Left hindlimb (tissue), 1 donor: Measurements from ENCODE around the gene SHISA6.

Source experiments
- DNase-seq: peaks from one replicate; pipeline ENCODE4 v3.0.0-alpha.2; 2018

Gene SHISA6

DNA sequence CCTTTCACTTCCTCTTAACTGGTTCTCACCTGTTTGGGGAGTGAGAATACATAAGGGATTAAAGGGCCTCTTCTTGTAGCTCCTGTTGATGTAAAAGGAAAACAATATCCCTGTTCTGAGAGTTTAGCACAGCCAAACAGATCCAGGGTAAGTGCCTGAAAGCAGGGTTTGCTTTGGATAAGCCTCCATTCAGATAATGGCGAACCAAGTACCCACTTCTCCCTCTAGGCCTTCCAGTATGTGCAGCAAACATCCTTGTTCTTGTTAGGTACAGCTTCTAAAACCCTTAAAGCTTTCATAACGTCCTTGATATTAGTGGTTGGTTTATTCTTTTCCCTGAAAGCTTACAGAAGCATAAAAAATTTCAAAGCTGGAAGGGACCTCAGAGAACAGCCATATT is 226.6 kb downstream of the SHISA6 start:
- DNase-seq = no peak

DNA sequence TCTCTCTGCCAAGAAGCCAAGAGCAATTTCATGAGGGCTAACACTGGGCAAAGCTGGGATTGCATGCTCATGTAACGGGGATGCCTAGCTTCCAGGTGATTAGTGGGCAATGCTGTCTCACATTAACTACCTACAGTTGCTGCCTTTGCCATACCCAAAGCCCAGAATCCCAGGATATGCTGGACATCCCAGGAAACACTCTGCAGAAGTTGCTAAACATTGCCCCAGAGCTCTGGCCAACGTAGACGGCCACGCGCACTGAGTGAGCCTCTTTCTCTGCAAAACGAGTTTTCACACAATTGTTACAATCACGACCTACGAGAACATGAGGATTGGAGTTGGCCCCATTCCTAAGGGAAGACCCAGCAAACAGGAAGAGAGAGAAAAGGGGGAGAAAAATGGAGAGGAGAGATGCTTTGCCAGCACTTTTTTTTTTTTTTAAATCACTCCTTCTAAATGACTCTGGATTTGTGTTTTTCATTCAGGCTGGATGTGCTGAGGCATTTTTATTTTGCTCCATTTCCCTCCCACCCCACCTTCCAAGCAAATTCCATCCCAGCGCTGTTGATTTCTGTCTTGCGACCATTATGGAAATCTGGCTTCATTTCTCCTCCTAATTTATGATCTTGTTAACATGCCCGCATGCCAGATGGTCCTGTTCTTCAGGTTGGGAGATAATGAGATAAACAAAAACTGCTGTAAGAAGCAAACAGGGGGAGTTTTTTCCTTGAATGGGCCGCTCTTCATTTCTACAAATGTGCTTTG is 244.5 kb downstream of the SHISA6 start:
- DNase-seq = no peak

DNA sequence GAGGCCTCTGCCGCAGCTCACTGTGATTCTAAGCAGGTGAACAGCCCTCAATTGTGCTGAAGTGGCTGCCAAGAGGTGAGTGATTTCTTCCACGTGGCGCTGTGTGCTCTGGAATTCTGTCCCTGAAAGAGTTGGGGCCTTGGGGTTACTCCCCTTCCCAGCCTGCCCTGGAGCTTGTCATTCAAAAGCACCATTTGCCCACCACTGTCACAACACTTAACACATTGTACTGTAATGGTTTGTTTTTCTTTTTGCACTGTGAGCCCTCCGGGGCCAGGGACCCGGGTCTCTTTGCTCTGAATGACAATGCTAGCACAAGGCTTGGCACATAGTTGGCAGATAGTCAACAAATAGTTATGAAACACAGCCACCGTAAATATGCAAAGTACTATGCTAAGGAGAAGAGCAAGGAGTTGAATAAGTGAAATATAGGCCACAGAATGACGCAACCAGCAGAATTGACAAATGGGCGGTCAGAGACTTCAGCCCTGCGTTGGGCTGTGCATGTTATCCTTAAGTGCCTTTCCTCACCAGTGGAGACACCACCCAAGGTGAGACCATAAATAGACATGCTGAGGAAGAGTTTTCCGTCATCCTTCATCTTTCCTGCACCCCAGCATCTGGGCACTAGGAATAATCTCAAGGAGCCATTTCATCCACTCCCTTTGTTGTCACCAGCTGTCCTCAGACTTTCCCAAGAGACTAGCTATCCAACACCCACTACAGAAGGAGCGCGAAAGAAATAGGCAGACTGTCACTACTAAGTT is 245.3 kb downstream of the SHISA6 start:
- no peak for DNase-seq

DNA sequence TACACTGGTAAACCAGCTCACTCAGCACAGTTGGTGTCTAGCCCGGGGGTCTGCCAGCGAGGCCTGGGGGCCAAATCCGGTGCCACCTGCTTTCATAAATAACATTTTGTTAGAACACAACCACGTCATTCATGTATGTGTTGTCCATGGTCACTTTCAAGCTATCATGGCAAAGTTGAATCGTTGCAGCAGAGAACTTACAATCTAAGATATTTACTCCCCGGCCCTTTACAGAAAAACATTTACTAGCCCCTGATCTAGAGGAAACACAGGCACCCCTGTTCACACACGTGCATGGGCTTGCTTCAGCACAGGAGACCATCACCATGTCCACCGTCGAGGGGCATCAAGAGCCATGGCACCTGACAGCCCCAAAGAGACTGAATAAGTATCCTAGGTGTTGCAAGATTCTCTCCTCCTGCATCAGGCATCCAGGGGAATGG is 245.9 kb downstream of the SHISA6 start:
- DNase-seq = no peak

DNA sequence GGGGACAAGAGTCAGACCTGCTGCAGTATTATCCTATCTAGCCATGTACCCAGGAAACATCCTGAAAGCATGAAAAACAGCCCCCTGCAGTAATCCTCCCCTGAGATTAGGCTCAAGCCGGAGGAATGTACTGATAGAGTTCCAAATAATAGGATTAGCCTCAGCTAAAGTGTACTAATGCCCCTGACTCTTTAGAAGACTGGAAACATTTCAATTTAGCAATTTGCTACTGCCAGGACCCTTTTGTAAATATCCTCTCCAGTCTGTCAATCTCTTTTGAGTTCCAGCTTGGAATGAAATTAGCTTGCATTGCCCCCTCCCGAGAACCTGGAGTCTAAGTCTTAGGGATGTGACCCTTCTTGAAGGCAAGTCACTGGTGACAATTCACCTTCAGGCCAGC is 246.5 kb downstream of the SHISA6 start:
- no peak for DNase-seq

DNA sequence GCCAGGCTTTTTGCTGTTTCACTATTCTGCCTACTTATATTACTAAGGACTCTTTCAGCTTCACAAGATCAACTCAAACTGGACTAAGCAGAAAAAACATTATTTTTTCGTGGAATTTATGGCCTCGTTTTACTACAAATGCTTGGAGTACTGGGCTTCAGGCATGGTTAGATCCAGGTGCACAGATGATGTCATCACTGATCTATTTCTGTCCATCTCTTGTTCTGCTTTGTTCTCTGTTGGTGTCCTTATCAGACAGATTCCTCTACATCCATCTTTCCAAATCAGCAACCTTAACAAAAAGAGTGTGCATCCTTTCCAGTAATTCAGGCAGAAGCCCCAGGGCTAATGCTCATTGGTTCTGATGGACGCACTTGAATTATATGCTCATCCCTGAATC is 247.4 kb downstream of the SHISA6 start:
- DNase-seq = no peak

DNA sequence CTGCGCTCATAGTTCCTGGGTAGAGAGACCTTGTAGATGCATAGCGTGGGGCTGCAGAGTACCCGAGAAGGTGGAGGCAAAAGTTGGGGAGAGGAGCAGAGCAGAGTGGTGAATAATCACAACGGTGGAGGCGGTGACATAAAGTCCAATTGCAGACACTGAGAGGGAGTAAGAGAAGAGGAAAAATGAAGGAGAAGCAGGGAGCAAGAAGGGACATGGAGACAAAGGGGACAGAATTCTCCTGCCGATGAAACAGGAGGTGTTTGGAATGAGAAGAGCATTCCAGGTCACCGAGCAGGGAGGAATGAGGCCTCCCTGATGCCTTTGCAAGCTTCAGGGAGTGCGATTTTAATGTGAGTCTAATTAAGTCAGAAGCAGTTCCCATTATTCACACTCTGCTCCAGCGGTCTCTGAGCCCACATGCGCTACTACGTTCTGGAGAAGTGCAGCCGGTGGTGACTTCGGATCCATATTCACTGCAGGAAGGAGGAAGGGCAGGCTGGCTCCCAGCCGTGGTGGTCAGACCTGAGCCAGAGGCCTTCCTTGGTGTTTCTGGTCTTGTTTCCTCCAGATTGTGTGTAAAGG is 249.2 kb downstream of the SHISA6 start:
- DNase-seq = no peak

DNA sequence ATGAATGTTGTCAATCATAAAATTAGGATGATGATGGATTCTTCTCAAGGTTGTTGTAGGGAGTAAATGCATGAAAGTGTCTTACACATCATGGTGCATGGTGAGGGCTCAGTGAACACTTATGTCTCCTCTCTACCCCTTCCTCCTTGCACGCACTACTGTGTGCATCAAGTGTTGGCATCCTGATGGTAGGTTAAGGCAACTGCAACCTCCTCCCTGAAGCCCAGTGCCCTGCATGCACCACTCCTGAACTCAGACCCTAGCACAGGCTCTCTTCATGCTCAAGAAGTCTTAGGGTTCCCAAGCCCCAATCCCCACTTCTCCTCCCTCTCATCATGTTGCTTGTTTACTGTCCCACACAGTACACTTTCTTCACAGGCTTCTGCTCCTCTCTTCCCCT is 251.5 kb downstream of the SHISA6 start:
- no peak for DNase-seq

DNA sequence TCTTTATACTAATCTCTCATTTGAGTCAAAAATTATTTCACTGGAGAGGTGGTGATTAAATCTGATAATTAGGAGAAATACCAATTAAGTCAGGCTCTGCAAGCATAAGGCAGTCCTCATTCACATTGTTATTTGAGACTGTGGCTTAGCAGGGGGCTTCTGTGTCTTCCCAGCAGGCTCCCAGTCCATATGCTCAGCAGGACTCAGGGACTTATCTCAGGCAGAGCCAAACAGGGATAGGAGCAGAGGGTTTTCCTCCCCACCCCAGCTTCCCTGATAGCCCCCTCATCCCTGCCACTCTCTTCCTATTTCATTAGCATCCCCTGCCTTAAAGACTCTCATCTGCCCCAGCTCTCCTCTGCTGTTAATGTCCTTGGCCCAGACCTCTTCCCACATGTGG is 252.9 kb downstream of the SHISA6 start:
- no peak for DNase-seq

DNA sequence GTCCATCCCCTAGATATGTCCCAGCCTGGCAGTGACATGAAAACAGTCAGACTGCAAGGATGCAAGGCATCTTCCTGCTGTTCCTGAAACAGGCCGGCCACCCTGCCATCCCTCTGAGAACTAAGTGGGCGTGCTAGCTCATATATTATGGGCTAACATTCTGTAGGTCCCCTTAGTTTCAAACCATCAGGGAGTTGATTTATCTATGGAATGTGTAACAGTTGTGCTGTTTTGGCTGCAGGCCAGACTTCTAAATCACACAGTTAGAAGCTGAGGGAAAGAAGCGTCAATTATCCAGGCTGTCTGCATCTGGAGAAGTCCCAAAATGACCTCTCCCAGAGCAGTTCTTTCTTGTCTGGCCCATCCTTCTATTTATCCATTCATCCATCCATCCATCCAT is 254.6 kb downstream of the SHISA6 start:
- no peak for DNase-seq

DNA sequence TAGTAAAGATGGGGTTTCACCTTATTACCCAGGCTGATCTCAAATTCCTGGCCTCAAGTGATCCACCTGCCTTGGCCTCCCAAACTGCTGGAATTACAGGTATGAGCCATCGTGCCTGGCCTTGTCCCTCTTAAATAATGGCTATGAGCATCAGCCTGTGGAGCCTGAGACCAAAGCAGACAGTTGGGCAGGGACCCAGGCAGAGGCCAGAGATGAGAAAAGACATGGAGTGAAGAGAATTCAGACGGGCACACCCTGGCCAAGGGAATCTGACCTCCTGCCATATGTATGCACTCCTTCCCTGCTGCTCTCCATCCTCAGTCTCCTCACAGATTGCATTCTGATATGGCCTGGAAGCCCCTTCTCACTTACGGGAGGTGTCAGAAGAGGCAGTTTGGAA is 258.9 kb downstream of the SHISA6 start:
- DNase-seq = no peak

DNA sequence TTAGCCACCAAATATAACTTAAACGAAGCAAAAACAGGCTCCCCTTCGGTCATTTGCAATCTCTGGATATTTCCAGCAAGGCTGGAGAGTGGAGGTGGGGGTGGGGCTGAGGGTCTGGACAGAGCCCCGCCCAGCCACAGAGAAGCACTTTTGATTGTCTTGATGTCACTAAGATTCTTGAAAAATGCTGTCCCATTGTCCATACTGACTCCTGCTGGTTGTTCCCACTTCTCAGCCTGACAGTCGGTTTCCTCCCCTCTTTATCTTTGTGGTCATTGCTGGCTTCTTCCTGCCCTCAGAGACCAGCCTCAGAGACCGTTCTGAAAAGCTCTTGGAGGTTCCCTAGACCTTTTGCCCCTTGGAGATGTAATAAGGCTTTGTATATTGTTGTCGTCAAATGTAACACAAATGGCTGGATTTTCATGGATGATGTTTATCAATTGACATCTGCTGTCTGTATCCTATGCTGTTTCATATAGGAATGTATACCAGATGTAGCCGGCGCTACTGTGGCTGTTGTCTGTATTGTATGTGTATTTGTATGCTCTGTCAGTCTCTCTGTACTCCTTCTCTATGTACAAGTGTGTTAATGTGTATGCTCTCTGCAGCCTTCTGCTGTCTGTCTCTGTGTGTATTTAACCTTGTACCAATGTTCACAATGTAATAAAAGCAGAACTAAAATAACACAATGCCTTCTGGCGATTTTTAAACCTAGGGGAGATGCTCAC is 262.5 kb downstream of the SHISA6 start:
- no peak for DNase-seq

DNA sequence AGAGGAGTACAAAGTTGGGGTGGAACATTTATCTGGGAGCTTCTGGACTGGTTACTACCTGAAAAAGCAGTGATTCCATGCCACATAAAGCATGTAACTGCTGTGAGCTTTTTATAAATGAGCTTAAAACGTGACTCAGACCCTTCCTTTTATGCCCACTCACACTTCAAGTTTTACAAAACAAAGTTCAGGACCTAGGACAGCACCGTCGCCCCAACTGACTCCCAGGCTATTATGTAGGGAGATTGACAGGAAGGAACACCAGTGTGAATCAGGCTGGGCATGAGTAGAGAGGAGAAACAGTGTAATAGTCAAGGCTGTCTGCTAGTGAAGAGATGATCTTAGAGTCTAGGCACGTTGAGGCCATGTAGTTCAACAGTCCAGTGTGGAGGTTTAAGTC is 265.6 kb downstream of the SHISA6 start:
- peak; percentile 42 for DNase-seq

DNA sequence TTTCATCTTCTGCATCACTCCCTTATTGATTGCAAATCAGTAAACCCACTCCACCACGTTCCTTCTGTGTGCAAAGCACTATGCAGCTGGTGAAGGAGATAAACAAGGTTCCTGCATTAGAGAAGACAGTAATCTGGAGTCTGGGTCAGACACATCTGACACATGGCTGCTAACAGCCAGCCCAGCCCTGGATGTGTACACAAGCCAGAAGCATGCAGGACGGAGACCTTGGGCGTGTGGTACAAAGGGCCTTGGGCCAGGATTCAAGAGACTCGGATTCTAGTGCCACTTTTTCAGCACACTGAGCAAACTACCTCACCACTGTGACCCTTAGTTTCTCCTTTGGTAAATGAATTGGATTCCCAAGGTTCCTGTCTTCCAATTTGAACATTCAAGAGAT is 270.7 kb downstream of the SHISA6 start:
- DNase-seq = no peak

DNA sequence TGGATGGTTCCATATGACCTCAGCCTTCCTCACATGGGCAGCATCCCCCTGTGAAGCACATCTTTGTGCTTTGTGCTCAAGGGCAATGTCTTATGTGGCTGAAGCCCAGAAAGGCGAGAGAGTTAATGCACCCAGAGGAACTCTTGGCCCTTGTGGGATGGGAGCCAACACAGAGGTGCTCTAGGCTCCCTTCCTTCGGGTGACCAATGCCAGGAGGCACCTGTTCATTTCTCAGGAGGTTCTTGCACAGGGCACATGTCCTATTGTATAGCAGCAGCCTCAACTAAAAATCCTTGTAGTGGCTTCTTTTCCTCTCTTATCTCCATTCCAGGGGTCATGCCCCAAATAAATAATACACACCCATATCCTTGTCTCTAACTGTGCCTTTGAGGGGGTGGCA is 273.6 kb downstream of the SHISA6 start:
- DNase-seq = no peak

DNA sequence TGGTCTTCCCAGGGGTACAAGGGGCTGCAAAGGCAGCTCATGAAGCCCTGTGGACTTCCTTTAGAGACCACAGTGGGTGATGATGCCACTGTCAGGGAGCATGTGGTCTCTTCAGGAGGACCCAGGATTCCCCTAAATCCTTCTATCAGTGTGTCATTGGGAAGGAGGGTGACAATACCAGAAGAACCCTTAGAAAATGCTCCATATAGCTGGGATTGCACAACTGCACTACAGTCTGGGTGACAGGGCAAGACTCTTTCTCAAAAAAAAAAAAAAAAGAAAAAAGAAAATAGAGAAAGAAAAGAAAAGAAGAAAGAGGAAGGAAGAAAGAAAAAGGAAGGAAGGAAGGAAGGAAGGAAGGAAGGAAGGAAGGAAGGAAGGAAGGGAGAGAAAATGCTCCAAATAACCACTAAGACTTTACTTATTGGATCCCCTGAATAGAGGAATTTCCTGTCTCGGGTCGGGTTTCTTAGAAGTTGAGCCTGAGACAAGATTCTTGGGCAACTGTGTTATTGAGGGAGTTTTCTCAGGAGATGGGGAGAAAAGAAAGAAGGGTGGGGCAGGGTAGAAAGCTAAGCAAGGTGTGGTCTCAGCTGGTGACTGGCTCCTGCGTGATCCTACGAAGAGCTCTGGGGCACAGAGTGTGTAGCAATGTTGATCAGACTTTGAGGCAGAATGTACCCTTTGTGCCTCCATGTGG is 274.1 kb downstream of the SHISA6 start:
- no peak for DNase-seq

DNA sequence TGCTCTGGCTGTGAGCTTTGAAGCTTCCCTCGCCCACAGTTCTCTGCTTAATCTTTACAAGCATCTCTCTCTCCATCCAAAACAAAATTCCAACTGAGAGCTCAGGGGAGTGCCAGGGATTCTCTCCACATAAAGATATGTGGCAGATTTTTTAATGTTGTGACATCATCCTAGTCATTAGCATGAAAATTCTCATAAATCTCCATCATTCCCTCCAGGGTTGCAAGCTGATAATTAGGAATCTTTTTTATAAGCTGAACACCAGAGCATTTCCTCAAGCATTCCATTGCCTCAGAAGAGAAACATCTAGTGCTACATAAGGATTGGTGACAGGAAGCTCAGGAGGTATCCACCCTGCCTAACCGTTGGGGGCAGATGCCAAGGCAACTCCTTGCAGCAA is 274.9 kb downstream of the SHISA6 start:
- no peak for DNase-seq

DNA sequence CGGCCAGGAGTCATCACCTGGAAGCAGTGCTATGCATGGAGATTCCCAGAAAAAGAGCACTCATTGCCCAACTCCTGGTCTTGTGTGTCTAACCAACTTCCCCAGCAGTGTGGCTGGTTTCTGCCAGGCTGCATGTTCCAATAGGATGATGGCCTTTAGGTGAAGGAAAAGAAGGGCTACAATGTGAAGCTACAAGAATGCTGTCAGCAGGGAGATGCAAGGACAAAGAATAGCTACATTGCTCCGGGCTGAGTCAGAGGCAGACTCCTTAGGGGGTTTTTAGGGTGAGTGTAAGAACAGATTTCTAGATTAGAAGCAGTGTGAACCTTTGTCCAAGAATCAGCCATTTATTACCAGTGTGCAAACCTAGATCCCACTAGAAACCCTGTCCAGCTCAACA is 294.2 kb downstream of the SHISA6 start:
- no peak for DNase-seq

DNA sequence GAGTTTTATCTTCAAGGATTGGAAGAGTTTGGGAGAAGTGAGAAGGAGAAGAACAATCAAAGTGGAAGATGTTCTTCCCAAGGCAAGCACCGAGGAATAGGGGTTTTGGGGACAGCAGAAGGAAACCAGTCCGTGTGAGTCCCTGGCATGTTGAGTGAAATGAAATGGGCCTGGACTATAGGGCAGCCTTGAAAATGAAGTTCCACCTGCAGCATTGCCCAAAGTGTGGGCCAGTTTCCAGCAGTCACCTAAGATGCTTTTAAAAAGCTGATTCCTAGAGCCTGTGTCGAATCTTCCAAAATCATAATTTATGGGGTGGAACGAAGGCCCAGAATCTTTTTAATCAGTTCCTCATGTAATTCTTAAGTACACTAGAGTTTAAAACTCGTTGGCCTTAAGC is 297.4 kb downstream of the SHISA6 start:
- DNase-seq = no peak

DNA sequence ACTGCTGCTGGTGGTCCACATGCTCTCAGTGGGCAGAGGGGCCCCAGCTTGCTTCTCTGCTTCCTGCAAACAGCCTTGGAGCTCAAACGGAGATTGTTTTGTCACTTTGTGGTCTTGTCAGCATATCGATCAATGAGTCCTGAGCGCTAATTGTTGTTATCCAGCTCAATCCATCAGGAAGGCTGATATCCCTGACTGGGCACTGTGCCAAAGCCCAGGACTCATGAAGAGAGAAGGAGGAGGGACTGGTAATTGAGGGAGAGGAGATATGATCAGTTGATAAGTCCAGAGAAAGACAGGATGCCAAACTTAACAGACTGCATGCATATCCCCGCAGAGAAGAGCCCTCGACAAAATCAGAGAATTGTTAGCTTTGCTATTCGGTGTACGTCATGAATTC is 298.6 kb downstream of the SHISA6 start:
- no peak for DNase-seq

DNA sequence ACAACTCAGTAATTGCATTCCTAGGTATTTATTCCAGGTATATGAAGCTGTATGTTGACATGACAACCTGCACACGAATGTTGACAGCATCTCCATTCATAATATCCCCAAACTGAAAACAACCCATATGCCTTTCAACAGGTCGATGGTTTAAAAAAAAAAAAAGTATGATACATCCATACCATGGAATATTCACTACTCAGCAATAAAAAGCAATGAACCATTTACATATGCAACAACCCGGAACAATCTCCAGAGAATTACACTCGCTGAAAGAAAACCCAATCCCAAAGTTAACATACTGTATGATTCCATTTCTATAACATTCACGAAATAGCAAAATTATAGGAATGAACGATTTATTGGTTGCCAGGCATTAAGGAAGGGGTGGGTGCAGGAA is 304.0 kb downstream of the SHISA6 start:
- no peak for DNase-seq

DNA sequence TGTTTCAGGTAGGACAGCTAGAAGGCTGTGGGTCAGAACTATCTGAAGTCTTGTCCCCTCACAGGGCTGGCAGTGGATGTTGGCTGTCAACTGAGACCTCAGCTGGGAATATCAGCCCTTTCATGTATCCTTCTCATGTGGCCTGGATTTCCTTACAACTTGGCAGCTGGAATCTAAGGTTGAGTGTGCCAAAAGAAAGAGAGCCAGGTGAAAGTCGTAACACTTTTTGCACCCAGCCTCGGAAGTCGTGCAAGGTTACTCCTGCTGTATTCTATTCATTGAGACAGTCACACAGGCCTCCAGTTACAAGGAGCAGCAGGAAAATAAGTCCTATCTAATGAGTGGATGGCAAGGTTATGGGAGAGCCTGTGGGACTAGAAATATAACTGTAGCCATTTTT is 304.7 kb downstream of the SHISA6 start:
- DNase-seq = no peak

DNA sequence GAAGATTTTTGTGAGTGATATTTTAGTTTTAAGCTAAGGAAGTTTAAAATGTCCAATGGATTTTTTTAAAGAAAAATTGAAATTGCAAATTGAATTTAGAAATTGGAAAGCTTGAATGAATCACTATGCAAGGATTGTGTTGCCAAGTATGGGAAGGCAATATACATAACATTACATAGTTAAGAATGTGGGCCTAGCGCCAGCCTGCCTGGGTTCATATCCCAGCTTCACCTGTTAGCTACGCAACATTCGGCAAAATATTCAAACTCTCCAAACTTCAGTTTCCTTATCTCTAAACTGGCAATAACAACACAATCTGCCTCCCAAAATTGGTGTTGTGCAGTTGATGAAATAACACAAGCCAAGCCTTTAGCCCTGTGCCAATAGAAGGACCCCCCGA is 306.8 kb downstream of the SHISA6 start:
- DNase-seq = no peak
